HG03139 (cell line): ENCODE results near the gene NLGN1.

Experiments used
- ATAC-seq: cut with Tn5 transposase; IDR thresholded peaks from one replicate; pipeline ENCODE4 v1.9.1; 2021; ENCODE audit not compliant: unreplicated experiment

Gene NLGN1

DNA sequence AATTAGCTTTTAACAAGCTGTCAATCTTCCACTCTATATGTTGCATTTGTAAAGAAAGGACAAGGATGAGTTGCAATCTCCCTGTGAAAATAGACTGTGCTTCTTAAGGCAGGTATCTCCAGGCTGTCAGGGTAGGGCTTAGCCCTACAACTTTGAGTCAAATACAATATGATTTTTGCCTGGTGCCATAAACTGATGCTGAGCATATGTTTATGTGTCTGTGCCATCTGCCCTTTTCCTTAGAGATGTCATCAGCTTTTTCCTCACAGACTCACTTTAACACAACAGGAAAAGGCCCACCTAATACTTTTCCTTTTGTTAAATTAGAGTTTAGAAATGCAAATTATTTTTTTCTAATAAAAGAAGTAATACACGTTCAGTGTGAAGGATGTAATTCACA, 548.3 kb downstream of the NLGN1 start:
- no peak for ATAC-seq

DNA sequence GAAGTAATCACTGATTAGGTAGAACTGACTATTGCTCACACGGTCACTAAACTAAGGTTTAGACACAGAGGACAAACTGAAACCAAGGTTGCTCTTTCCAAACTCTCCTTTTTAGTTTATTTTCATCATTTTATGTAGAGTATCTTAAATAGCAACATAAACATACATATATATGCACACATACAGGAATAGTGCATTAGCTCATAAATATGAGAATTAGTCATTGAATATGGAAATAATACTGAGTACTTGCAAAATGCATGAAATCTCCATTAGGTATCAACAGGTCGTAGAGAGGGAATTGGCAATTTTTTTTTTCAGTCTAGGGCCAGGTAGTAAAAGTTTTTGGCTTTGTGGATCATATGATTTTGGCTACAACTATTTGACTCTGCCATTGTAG, 557.1 kb downstream of the NLGN1 start:
- no peak for ATAC-seq

DNA sequence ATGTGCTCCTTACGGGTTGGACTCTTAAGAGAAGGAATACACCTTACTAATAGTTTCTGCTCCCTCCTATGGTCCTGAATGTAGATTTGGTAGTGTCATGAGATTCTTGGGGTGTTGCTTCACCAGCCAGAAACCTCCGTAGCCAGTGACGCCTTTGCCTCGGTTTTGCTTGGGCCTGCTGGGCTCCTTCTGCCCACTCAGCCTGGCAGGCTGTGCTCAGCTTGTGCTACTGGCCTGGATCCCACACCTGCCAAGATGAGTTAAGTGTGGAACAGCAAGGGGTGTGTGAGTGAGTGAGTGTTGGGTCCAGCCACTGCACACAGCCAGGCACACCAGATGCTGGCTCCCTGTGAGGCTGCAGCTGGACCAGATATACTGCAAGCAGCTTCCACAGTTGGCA, 560.1 kb downstream of the NLGN1 start:
- ATAC-seq: no peak

DNA sequence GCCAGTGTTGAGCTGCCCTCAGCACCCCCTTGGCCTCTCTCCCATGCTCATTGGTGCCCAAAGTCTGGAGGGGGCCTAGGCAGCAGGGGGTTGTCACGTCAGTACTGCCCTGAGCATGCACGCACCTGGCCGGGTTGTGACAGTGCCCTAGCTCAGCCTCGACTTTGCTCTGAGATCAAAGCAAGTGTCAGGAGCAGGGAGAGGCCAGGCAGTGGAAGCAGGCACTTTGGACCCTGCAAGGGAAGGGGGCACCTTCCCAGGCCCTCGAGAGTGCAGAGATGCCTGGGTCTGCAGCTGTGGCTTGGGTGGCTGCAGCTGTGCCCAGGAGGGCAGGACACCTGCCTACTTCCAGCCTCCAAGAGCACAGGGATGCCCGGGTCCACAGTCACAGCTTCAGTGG, 561.3 kb downstream of the NLGN1 start:
- ATAC-seq: no peak

DNA sequence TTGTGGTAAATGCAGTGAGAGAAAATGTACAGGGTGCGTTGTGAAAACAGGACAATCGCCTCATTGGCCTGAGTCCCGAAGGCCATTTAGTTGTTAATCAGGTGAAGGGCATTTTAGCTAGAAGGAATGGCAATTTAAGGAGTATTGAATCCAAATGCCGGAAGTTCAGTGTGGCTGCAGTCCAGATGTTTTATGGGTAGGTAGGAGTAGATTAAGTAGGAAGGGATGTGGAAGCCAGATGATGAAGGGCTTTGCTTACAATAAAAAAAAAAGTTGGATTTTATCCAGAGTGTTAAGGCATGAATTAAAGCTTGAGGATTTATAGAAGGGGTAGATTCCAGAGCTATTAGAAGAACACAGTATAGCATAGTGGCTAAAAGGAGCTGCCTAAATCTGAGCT, 572.7 kb downstream of the NLGN1 start:
- ATAC-seq: no peak

DNA sequence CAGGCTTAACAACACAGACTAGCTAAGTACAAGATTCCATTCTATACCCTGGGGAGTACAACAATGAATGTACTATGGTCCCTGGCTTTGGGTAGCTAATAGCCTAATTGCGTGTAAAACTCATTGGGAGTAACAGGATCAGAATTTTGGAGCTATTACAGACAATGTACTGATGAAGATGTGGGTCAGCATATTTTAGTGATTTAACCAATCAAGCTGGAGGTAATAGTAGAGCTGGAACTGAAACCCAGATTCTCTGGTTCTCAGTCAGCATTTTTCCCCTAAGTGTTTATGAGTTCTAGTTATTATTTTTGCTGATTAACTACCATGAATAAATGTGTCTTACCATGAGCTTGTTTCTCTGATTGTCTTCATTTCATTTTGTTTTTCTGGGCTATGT, 578.7 kb downstream of the NLGN1 start:
- ATAC-seq: no peak

DNA sequence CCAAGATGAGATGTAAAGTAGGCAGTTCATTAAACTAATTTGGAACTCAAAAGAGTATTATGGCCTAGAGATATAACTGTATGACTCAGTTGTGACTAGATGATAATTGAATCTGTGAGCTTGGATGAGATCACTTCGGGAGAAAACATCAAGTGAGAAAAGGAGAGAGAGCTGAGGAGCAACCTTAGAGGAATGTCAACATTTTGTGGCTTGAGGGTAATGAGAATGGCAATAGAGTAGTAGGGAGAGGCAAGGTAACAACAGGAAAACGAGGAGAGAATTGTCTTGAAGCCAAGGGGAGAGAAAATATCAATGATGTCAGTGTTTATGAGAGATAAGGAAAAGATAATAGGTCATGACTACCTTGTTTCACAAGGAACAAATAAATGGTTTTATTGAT, 580.2 kb downstream of the NLGN1 start:
- no peak for ATAC-seq

DNA sequence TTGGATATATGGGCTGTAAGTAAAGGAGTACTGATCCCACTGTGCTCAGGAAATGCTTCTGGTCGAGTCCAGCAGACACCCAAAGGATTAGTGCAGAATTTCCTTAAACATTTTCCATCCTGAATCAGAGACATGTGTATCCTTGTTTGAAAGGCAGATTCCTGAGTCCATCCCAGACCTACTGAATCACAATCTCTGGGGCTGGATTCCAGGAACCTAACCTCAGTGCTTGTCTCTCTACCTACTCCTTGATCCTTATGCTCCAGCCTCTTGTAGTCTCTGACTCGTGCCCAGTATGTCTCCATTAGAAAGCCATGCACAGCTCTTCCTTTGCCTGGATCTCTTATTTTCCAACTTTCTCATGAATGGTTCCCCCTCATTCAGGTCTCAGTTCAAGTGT, 585.8 kb downstream of the NLGN1 start:
- ATAC-seq: no peak

DNA sequence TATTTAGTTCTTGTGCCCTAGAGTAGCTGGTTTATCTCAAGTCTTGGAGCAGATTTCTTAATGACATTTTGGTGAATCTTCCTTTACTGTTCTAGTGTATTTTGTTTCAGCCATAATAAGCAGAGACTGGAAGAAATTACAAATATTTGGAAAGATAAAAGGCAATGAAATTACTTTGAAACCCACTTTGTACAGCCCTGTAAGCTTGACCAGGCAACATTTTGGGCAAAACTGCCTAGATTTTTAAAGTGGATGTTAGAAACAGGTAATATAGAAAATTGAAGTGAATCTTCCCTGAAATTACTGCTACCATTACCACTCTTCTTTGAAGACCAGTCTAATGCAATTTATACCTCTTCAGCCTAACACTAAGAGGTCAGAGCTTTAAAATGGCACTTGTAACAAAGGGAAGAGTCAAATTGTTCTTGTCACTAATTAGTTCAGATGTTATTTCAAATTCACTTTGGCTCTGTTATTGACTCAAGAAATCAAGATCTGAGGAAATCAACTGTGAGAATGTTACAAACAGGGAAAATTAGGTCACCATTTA, 589.4 kb downstream of the NLGN1 start:
- ATAC-seq: no peak

DNA sequence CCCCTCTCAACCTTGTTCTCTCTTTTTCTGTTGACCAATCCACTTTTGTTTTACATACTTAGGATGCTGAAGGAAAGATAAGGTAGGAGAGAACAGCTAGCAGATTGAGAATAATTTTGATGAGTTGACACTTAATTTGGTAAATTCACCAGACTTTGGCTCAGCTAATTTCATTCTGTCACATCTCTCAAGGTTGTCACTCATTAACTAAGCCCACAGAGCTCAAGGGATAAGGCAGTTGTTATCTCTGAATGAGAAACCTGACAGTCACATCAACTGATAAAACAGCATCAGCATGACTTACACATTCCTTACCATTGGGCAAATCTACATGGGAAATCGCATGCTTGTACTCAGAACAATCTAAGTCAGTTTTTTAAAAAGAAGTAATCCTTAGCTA, 591.4 kb downstream of the NLGN1 start:
- no peak for ATAC-seq

DNA sequence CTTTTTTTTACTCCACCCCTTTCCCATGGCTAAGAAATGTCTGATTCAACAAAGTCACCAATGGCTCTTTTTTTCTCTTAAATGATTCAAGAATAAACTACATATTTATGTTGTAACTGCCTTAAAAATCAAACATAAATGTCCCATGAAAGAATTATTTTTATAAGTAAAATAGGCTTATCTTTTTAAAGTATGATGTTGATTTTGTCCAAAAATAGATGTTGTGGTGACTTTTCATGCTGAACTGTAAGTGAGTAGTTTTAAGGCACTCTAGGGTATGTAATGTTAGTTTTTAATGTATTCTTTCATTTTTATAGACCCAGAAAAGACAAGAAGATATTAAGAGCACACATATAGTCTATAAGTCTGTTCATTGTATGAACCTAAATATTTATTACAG, 594.9 kb downstream of the NLGN1 start:
- ATAC-seq: no peak

DNA sequence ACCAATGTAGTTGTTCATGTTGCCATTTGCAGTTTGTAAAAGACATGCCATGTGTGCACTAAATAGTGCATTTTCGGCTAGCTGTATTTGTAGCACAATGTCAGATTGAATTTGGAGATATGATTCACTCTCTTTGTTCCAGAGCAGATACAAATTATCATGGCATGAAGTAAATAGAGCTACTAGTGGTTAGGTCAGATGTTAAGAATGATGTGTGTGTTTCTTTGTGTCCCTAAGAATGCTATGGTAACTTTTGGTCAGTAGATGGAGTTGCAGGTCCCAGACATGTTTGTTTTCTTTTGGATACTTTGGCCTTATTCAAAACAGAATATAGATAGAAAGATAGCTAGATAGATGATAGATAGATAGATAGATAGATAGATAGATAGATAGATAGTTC, 595.8 kb downstream of the NLGN1 start:
- no peak for ATAC-seq

DNA sequence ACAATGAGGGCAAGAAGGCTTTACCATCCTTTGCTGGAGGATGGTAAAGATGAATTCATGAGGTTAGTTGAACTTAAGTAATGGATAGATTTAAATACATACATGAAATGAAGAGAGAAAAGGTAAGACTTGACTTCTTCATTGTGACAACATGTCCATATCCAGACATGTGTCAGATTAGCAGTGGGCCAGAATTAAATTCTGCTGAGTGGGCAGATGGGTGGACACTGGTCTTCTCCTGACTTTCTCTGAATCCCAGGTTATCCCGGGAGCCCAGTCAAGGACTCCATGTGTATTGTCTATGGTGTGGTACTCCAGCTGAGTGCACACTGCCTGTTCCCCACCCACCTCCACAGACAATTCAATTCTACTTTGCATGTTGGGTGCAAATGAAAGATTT, 603.1 kb downstream of the NLGN1 start:
- no peak for ATAC-seq

DNA sequence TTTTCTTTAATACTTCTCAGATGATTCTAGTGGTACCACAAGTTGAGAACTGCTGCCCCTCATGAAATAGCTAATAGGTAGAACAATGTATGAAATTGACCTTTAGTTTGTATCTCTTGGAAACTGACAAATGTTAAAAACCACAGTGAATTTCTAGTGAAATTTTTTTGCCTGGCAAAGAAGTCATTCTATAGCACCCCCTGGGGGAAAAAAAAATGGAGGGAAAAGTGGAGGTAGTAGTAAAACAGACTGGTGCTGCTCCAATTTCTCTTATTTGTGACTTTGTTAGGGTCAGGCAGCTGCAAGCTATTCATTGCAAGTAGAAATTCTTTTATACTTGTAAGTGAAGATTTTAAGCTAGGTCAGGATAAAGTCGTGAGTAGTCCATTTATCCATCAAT, 605.0 kb downstream of the NLGN1 start:
- no peak for ATAC-seq

DNA sequence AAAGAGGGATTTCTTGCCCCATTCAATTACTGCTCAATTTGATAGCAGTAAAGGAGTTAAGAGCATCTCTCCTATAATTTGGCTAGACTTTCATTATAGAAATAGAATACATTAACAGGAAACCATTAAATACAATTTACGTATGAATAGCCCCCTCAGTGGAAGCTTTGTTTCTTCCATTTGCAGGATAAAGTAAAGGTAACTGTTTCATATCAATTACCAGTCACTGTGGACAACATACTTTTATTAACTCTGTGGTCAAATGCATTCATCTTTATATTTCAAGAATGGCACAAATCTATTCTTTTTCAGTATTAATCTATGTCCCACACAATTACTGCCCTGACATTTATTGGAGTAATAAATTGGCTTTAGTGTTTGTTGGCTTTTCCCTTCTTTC, 613.4 kb downstream of the NLGN1 start:
- no peak for ATAC-seq

DNA sequence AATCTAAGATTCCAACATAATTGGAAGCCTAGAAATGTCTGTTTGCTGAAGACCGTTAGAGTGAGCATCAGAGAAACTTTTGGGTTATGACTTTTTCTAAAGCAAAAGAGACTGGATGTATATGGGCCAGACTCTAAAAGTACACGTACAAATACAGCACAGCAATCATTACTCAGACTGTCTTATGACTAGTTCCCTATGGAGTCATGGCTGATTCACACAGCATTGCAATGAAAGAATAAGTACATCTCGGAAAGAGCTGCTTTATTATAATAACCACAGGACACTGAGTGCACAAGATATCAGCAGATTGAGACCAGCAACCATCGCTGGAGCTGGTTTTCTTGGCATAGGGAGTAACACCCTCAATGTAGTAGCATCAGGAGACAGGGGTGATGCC, 618.6 kb downstream of the NLGN1 start:
- no peak for ATAC-seq

DNA sequence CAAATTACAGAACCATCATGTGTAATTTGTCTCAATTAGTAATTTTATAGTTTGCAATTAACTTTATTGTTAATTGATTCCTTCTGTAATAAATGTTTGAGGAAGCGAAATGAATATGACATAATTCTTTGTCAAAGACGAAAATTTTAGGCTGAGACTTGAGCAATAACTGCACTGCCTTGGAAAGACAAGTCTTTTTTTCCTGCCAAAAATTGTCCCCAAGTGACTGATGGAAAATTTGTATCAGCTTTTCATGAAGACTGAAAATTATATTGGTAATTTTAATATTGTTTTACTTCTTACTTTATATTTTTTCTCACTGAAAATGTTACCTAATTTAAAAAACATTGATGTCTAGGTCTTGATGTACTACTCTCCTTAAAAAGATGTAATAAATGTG, 622.6 kb downstream of the NLGN1 start:
- no peak for ATAC-seq

DNA sequence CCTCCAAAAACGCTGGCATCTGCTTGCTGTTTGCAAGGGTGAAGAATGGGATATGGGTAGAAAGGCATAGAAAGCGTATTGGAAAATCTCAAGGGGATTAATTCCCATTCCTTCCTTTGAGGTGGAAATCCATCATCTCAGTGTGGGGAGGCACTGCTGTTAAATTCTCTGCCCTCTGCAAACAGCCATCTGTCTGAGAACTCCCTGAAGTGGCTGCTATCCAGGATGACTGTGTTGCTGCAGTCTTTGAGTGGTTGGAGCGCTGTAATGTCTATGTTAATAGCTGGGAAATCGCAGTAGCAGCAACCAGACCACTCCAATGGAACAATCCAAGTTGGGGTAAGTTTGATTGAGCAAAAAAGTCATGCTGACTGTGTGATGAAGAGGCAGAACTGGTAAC, 625.9 kb downstream of the NLGN1 start:
- ATAC-seq: no peak

DNA sequence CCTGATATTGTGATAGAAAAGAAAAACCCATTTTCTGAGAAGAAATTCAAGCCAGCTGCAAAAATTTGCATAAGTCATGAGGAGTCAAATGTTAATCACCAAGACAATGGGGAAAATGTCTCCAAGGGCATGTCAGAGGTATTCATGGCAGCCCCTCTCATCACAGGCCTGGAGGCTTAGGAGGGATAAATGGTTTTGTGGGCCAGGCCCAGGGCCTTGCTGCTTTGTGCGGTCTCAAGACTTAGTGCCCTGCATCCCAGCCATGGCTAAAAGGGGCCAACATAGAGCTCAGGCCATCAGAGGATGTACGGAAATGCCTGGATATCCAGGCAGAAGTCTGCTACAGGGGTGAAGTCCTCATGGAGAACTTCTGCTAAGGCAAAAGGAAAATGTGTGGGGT, 631.1 kb downstream of the NLGN1 start:
- no peak for ATAC-seq

DNA sequence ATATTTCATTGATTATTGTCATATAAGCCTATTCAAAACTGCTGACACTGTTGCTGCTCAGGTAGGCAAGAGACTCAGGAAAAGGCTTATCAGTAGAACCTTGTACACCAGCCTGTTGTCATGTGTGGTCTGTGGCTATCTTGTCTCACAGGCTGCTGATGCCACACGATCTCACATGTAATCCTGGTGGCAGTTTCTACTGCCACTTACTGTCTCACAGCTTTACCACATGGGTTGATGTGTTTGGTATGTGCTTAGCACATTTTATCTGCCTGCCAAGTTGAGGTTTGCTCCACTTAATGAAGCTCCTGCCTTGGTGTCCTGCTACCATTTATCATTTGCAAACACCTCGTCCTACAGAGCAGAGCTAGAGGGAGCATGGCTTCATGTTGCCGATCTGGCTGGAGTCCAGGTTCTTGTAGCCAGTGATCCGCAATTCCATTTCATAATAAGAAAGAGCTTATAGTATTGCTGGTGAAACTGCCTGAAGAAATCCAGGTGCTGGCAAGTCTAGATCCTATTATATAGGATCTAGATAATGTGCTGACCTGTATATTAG, 637.9 kb downstream of the NLGN1 start:
- no peak for ATAC-seq

DNA sequence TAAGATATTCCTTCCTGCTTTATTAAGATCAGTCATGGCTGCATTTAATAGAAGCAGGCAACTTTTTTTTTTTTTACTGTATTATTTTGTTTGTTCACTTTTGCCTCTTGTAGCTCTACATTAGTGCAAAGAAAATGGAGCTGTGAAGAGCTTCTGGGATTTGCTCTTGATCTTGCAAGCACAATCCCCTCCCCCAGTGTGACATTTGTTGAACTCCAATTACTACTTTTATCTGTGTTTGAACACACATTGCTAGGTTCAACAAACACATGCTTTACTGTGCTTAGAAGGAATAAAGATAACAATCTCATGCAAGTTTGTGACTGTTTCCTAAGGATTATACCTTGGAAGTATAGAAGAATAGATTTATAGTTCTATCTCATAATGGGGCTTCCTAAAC, 648.8 kb downstream of the NLGN1 start:
- no peak for ATAC-seq

DNA sequence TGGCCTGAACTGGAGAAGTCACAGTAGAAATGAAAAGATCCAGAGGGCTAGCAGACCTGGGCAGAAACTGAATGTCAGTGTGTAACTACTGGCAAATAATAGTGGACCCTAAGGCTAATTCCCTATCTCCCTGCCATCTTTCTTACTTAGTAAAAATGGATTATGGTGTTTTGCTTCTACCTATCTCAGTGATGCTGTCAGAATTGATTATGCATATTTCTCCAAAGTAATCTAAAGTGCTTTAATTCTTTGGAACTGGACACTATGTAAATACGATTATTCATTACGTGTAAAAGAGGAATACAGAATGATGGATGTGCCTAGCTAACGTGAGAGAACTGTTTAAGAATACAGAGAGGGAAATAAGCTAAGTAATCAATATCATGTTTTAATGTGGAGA, 651.9 kb downstream of the NLGN1 start:
- ATAC-seq: no peak

DNA sequence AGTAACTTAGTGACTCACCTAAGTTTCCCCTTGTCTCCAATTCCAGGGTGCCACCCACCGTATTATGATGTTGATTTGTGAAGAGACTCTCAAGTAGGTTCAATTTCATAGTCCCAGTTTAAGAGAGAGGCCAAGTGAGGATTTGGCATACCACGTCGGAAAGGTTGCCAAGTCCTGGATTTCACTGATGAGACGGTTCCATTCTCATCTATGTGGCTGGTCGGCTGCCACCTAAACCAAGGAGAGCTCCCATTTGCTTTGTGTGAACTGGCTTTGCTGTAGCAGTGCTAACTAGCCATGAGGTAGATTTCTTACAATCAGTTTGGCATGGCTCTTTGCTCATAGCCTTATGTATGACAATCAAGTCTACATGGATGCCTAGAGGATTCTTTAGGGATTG, 653.6 kb downstream of the NLGN1 start:
- ATAC-seq: no peak

DNA sequence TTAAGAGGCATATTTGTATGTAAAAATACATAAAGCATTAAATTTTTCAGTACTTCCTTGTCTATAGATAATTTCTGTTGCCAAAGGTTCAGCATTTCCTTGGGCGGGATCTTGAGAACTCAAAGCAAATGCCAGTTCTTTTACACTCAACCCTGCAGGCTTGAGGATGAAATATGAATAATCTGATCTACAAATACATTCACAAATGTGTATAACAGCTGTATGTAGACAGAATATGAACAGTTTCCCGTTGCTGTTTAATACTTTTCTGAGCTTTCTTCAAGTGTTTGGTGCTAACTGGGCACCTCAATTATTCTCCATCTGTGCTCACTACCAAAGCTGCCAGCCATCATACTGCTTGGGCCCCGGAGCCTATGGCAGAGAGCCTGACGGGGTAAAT, 661.3 kb downstream of the NLGN1 start:
- ATAC-seq: no peak
